WERI-Rb-1 (cell line): ENCODE data around the gene SYS1.
A peak's percentile ranks its signal among the peaks of the same experiment; 100 is the strongest.

Experiments
- DNase-seq: peaks from one replicate; pipeline ENCODE4 v3.0.0-alpha.2; 2020
- H3K27ac ChIP-seq: fragments of 250-450 bp; sonication (Bioruptor Pico); 2 replicates; pipeline ENCODE4 v1.5.1; 2020; ENCODE audit warnings: mild to moderate bottlenecking, moderate library complexity
- H3K27me3 ChIP-seq: fragments of 250-450 bp; sonication (Bioruptor Pico); 2 replicates; pipeline ENCODE4 v1.5.1; 2021; ENCODE audit warnings: mild to moderate bottlenecking, low read depth, moderate library complexity; ENCODE audit not compliant: insufficient read depth, severe bottlenecking
- H3K36me3 ChIP-seq: fragments of 250-450 bp; sonication (Bioruptor Pico); 2 replicates; pipeline ENCODE4 v1.5.1; 2020; ENCODE audit warnings: mild to moderate bottlenecking, moderate library complexity
- H3K4me3 ChIP-seq: 2 replicates; pipeline ENCODE4 v1.5.1; 2011; ENCODE audit warnings: low read depth, mild to moderate bottlenecking, control low read depth, low read length
- H3K9me3 ChIP-seq: fragments of 250-450 bp; sonication (Bioruptor Pico); 2 replicates; pipeline ENCODE4 v1.5.1; 2021; ENCODE audit warnings: mild to moderate bottlenecking, moderate library complexity; ENCODE audit not compliant: severe bottlenecking
- TF ChIP-seq, protein P1 (sequence below): IDR thresholded peaks from 2 replicates; pipeline ENCODE4 v1.5.1; 2011; ENCODE audit warnings: low read depth, mild to moderate bottlenecking, control low read depth, inconsistent platforms, low read length

Gene SYS1

DNA sequence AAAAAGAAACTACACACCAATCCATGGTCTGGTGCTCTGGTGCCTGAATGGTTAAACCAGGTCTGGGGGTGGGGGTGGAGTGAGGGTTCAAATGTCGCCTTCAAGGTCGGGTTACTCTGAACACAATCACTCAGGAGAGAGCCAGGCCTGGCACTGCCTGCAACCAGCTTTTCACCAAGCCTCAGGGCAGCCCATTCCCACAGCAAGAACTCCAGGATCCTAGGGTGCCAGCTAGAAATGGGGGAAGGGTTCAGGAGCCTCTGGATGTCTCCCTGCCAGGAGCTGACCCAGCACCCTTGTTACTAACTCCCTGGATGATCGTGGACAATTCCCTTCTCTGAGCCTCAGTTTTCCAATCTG, 21.4 kb upstream of the SYS1 start:
- H3K27ac ChIP-seq: peak overlapping the region; percentile 69
- no peak for DNase-seq
- no peaks in the 10 kb centered on the region for H3K9me3 ChIP-seq
- peak overlapping the region; percentile 4 for H3K4me3 ChIP-seq
- no peaks in the 10 kb centered on the region for H3K27me3 ChIP-seq
- peaks cover 34% of the 10 kb centered on the region for H3K36me3 ChIP-seq
- TF ChIP-seq, protein P1, sequence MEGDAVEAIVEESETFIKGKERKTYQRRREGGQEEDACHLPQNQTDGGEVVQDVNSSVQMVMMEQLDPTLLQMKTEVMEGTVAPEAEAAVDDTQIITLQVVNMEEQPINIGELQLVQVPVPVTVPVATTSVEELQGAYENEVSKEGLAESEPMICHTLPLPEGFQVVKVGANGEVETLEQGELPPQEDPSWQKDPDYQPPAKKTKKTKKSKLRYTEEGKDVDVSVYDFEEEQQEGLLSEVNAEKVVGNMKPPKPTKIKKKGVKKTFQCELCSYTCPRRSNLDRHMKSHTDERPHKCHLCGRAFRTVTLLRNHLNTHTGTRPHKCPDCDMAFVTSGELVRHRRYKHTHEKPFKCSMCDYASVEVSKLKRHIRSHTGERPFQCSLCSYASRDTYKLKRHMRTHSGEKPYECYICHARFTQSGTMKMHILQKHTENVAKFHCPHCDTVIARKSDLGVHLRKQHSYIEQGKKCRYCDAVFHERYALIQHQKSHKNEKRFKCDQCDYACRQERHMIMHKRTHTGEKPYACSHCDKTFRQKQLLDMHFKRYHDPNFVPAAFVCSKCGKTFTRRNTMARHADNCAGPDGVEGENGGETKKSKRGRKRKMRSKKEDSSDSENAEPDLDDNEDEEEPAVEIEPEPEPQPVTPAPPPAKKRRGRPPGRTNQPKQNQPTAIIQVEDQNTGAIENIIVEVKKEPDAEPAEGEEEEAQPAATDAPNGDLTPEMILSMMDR: no peak

GRCh38 chr20:45341939-45342854, 20.8 kb upstream of the SYS1 start:
- Histone ChIP-seq H3K27me3 (no peaks in the 10 kb centered on the region), H3K9me3 (no peaks in the 10 kb centered on the region), H3K27ac (peak overlapping the region; percentile 69), H3K36me3 (peaks cover 29% of the 10 kb centered on the region), H3K4me3 (peak overlapping the region; percentile 17)
- DNase-seq: peak; percentile 59
- TF ChIP-seq, protein P1: no peak

DNA sequence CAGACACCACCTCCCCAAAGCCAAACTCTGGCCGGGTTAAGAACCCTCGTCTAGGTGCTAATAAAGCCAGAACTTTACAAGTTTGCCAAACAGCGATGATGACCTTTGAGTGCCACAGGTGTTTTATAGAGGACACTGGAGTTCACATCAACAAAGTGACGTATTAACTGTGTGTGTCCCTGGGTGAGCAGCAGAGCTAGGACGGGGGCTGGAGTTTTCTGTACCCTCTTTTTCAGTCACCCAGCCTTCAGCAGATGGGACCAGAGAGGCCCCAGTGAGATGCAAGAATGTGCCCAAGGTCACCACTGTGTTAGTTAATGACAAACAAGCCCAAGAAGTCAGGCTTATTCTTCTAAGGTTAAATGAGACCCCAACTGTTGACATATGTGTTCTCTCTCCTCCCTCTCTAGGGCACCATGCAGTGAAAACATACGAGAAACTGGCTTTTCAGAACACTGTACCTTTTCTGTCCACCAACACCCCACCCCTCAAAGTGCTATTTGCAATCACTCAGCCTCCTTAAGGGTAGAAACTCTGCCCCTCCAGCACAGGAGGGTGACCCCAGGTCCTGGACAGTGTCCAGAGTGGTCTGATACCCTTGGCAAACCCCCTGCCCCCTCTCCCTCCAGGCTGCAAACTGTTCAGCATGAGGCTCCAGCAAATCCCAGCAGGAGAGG, 20.0 kb upstream of the SYS1 start:
- Histone ChIP-seq H3K36me3 (peaks cover 28% of the 10 kb centered on the region), H3K4me3 (no peak overlapping the region; the same call in 1 of the 2 replicates), H3K27ac (peak overlapping the region; percentile 69), H3K27me3 (no peaks in the 10 kb centered on the region), H3K9me3 (no peaks in the 10 kb centered on the region)
- TF ChIP-seq, protein P1: no peak
- no peak for DNase-seq

DNA sequence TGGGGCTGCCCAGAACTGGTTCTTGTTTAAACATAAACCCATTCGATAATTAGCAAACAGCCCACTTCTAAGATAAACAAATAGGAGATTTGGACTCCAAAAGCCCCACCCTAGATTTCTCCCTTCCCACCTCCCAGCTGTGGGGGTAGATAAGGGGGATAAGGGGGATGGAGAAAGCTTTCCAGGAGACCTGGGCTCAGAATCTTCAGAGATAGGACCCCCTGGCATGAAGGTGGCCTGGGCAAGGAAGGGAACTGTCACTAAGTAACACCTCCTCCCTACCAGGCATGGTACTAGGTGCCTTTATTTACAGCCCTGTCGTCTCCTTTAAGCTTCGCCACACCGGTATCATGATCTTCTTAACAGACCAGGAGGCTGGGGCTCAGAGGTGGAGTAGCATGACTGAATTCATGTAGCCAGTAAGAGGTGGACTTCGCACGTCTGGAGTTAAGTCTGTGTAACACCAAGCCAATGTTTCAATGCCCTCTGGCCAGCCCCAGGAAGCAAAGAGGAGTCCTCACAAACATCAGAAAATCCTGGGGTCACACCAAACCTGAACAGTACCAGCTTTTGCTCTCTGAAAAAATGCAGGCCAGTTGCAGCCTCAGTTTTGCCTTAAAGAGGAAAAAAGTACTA, 19.3 kb upstream of the SYS1 start:
- peaks cover 28% of the 10 kb centered on the region for H3K36me3 ChIP-seq
- peak; percentile 73 for DNase-seq
- no peaks in the 10 kb centered on the region for H3K9me3 ChIP-seq
- TF ChIP-seq, protein P1: no peak
- H3K27ac ChIP-seq: peak overlapping the region; percentile 69
- H3K27me3 ChIP-seq: no peaks in the 10 kb centered on the region
- H3K4me3 ChIP-seq: no peak overlapping the region; the same call in 1 of the 2 replicates

GRCh38 chr20:45344168-45344860, 18.6 kb upstream of the SYS1 start:
- Histone ChIP-seq H3K27me3 (no peaks in the 10 kb centered on the region), H3K9me3 (no peaks in the 10 kb centered on the region), H3K36me3 (peaks cover 24% of the 10 kb centered on the region), H3K27ac (peak overlapping the region; percentile 69), H3K4me3 (no peak overlapping the region)
- no peak for DNase-seq
- TF ChIP-seq, protein P1: no peak
